Kidney epithelial cell (primary cell): ENCODE results near the gene OR52B4. TPM values are rescaled to one million over a fixed set of nuclear protein-coding genes. Genes with fewer than 3 reads are reported as not detected.
"Not testable (repeated sequence)": the region's sequence is repeated elsewhere in the genome, so short reads cannot be mapped to it uniquely, and the experiment has no call there.

Experiments
- DNase-seq: peaks from one replicate; pipeline ENCODE4 v3.0.0-alpha.2; 2010; ENCODE audit warnings: low read depth
- H3K27me3 ChIP-seq: 2 replicates; pipeline ENCODE4 v1.6.0; 2011; ENCODE audit warnings: low read length; ENCODE audit not compliant: control insufficient read depth, insufficient read depth
- H3K36me3 ChIP-seq: 2 replicates; pipeline ENCODE4 v1.5.1; 2011; ENCODE audit warnings: low read length; ENCODE audit not compliant: control insufficient read depth, insufficient read depth
- H3K4me3 ChIP-seq: 2 replicates; pipeline ENCODE4 v1.5.1; 2011; ENCODE audit warnings: low read depth, mild to moderate bottlenecking, control low read depth, low read length
- CTCF ChIP-seq: IDR thresholded peaks from 2 replicates; pipeline ENCODE4 v1.5.1; 2011; ENCODE audit warnings: mild to moderate bottlenecking, moderate library complexity, low read length, control low read depth, inconsistent platforms; ENCODE audit not compliant: insufficient read depth, poor library complexity, severe bottlenecking
- total RNA-seq: library from RNA; depleted of rRNA; stranded (reverse); fragments of >200 nt; gene quantifications from 2 replicates; pipeline ENCODE4 v1.2.3, GENCODE V29; 2015

The OR52B4 gene
- total RNA-seq, 1 donor from 2014 or later: not detected

DNA sequence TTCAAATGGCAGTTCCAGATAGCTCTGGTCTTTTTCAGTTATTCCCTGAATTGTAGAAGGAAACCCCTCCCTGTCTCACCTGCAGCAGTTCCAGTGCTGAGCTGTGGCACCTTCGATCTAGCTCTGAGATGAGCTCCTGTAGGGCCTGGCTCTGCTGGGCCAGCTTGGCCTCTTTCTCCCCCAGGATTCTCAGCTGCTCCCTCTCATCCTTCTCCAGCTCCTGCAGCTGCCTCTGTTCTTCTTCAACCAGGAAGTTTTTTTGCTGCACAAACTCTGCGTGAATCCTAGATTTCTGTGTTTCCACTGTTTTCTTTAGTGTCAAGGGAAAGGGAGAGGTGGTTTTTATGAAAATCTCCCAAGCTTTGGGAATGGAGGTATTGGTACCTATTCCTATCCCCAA is 20.0 kb upstream of the OR52B4 start:
- TF ChIP-seq CTCF: no peak
- Histone ChIP-seq H3K36me3 (peaks cover 3% of the 10 kb centered on the region), H3K27me3 (no peaks in the 10 kb centered on the region), H3K4me3 (no peak overlapping the region)
- DNase-seq: no peak

GRCh38 chr11:4385978-4386740 is 18.0 kb upstream of the OR52B4 start:
- DNase-seq: no peak
- Histone ChIP-seq H3K4me3 (no peak overlapping the region), H3K36me3 (peaks cover 3% of the 10 kb centered on the region), H3K27me3 (no peaks in the 10 kb centered on the region)
- no peak for TF ChIP-seq CTCF

- no peak for DNase-seq
- H3K36me3 ChIP-seq: no peaks in the 10 kb centered on the region
- H3K4me3 ChIP-seq: no peak overlapping the region
- no peaks in the 10 kb centered on the region for H3K27me3 ChIP-seq
- no peak for TF ChIP-seq CTCF
These were observed 13.7 kb upstream of the OR52B4 start for GRCh38 chr11:4381901-4382300.

GRCh38 chr11:4375431-4376140 is 7.4 kb upstream of the OR52B4 start:
- no peaks in the 10 kb centered on the region for H3K27me3 ChIP-seq
- DNase-seq: no peak
- no peak for TF ChIP-seq CTCF
- no peaks in the 10 kb centered on the region for H3K36me3 ChIP-seq
- no peak overlapping the region for H3K4me3 ChIP-seq

DNA sequence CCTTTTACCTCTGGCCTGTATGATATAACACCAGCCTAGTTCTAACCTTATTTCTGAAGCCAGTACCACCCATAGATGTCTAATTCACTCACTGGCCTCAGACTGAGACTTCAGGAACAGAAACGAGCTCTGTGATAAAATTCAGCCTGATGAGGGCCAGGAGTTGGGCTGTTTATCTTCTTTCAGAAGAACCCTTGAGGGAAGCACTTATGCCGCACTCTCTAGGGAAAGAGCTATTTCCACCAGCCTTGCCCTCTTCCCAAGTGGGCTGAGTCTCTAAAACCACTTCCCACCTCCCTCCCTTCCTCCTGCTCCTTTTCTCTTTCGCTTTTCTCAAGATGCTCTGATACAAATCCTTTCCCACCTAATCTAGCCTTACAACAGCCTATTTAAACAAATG is 2.0 kb upstream of the OR52B4 start:
- no peak for TF ChIP-seq CTCF
- Histone ChIP-seq H3K4me3 (no peak overlapping the region), H3K27me3 (no peaks in the 10 kb centered on the region), H3K36me3 (no peaks in the 10 kb centered on the region)
- DNase-seq: no peak

- not testable (repeated sequence) for DNase-seq, H3K27me3 ChIP-seq, H3K36me3 ChIP-seq, H3K4me3 ChIP-seq
These were observed 20.0 kb downstream of the OR52B4 start for GRCh38 chr11:4348142-4348541.

DNA sequence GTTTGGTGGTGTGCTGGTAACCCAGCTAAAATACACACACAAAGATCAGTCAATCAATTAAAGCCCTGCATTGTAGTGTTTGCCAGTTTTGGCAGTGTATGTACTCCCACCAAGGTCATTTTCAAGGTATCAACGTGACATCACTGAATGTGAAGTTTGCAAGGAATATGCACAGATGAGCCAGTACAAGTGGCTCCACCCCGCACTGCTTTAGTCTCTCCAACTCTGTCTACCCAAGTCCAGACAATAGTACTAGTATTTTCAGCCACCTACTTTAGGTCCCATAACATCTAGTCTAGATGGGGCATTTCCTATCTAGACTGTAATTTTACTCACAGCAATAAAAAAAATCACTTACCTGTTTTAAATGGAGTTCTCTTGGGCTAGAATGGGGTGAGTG is 22.8 kb downstream of the OR52B4 start:
- not testable (repeated sequence) for H3K36me3 ChIP-seq, H3K4me3 ChIP-seq, DNase-seq, H3K27me3 ChIP-seq

- not testable (repeated sequence) for H3K36me3 ChIP-seq, DNase-seq, H3K4me3 ChIP-seq, H3K27me3 ChIP-seq
These were observed 33.8 kb downstream of the OR52B4 start for GRCh38 chr11:4334356-4334755.
